Measurements from ENCODE around the gene KPTN.

KPTN gene

GRCh38 chr19:47483800-47484690 is at the start of gene KPTN:
KPTN (minus strand) TSS chr19:47484219; CDS start chr19:47484160, 59 bp downstream.
- no peak for FAIRE-seq

- FAIRE-seq, result no peak
Measured at GRCh38 chr19:47531640-47532387, 47.8 kb upstream of the KPTN start.

- no peak for FAIRE-seq
Measured at GRCh38 chr19:47529018-47529742, 45.2 kb upstream of the KPTN start.

- FAIRE-seq, result no peak
Measured at GRCh38 chr19:47526798-47527197, 42.8 kb upstream of the KPTN start.

GRCh38 chr19:47523473-47523872 is 39.5 kb upstream of the KPTN start:
- FAIRE-seq, result peak; percentile 37

GRCh38 chr19:47521473-47522180 is 37.6 kb upstream of the KPTN start:
- FAIRE-seq, result no peak

GRCh38 chr19:47520839-47521238 is 36.8 kb upstream of the KPTN start:
- no peak for FAIRE-seq

GRCh38 chr19:47520343-47520806 is 36.4 kb upstream of the KPTN start:
- FAIRE-seq, result no peak

- FAIRE-seq, result no peak
Measured at GRCh38 chr19:47518854-47519253, 34.8 kb upstream of the KPTN start.

- FAIRE-seq, result no peak
Measured at GRCh38 chr19:47518139-47518538, 34.1 kb upstream of the KPTN start.

GRCh38 chr19:47514869-47515588 is 31.0 kb upstream of the KPTN start, which contains the start of gene NAPA:
NAPA (minus strand) TSS chr19:47515063; CDS start chr19:47514940, 123 bp downstream.
- peak; percentile 99 for FAIRE-seq

GRCh38 chr19:47514151-47514868 is 30.3 kb upstream of the KPTN start:
- FAIRE-seq, result no peak

GRCh38 chr19:47512948-47513319 is 28.9 kb upstream of the KPTN start:
- FAIRE-seq, result no peak

- no peak for FAIRE-seq
Measured at GRCh38 chr19:47512183-47512947, 28.3 kb upstream of the KPTN start.

GRCh38 chr19:47511681-47512080 is 27.7 kb upstream of the KPTN start:
- FAIRE-seq, result no peak

- no peak for FAIRE-seq
Measured at GRCh38 chr19:47511128-47511517, 27.1 kb upstream of the KPTN start.

GRCh38 chr19:47510516-47511127 is 26.6 kb upstream of the KPTN start:
- FAIRE-seq, result no peak

GRCh38 chr19:47509973-47510372 is 26.0 kb upstream of the KPTN start:
- FAIRE-seq, result no peak

- no peak for FAIRE-seq
Measured at GRCh38 chr19:47509170-47509847, 25.3 kb upstream of the KPTN start.

Data from endometrium (tissue), 2 donors.